ACC112 (cell line): ENCODE measurements around the gene NDUFC2.
"Not testable (repeated sequence)": the region's sequence is repeated elsewhere in the genome, so short reads cannot be mapped to it uniquely, and the experiment has no call there.

Experiments
- H2AFZ ChIP-seq: fragments of 200-600 bp; sonication (generic); one replicate; pipeline ENCODE4 v1.6.0; 2017; ENCODE audit warnings: antibody characterized with exemption, low read length; ENCODE audit not compliant: unreplicated experiment
- H3K27ac ChIP-seq: fragments of 200-600 bp; sonication (generic); 2 replicates; pipeline ENCODE4 v1.5.1; 2014; ENCODE audit warnings: low read depth, mild to moderate bottlenecking, antibody characterized with exemption, low read length, moderate library complexity
- H3K27me3 ChIP-seq: fragments of 200-600 bp; sonication (generic); 2 replicates; pipeline ENCODE4 v1.6.1; 2014; ENCODE audit warnings: mild to moderate bottlenecking, antibody characterized with exemption, low read length, moderate library complexity, mixed read lengths; ENCODE audit not compliant: insufficient read depth
- H3K36me3 ChIP-seq: fragments of 200-600 bp; sonication (generic); 2 replicates; pipeline ENCODE4 v1.6.1; 2016; ENCODE audit warnings: mild to moderate bottlenecking, antibody characterized with exemption, low read length, moderate library complexity, mixed read lengths; ENCODE audit not compliant: insufficient read depth
- H3K4me1 ChIP-seq: fragments of 200-600 bp; sonication (generic); one replicate; pipeline ENCODE4 v1.6.1; 2016; ENCODE audit warnings: low read length, mixed read lengths; ENCODE audit not compliant: insufficient read depth, unreplicated experiment, control insufficient read depth
- H3K4me3 ChIP-seq: fragments of 200-600 bp; sonication (generic); 2 replicates; pipeline ENCODE4 v1.5.1; 2014; ENCODE audit warnings: mild to moderate bottlenecking, low read depth, low read length
- H3K79me2 ChIP-seq: fragments of 200-600 bp; sonication (generic); one replicate; pipeline ENCODE4 v1.6.0; 2016; ENCODE audit warnings: low read length; ENCODE audit not compliant: control insufficient read depth, unreplicated experiment, insufficient read depth

The NDUFC2 gene

GRCh38 chr11:78030429-78031325 lies 49.0 kb downstream of the NDUFC2 start:
- peaks cover 9% of the 10 kb centered on the region for H3K4me1 ChIP-seq
- H3K79me2 ChIP-seq = no peaks in the 10 kb centered on the region
- no peak overlapping the region for H3K4me3 ChIP-seq
- H3K27ac ChIP-seq = no peak overlapping the region
- no peaks in the 10 kb centered on the region for H3K27me3 ChIP-seq
- peak overlapping the region; percentile 28 for H2AFZ ChIP-seq
- no peaks in the 10 kb centered on the region for H3K36me3 ChIP-seq

- H2AFZ ChIP-seq, H3K4me3 ChIP-seq, H3K27ac ChIP-seq, H3K27me3 ChIP-seq, H3K36me3 ChIP-seq, H3K79me2 ChIP-seq: not testable (repeated sequence)
- peaks cover 13% of the 10 kb centered on the region for H3K4me1 ChIP-seq
These were observed 51.2 kb downstream of the NDUFC2 start for GRCh38 chr11:78028423-78028822.

DNA sequence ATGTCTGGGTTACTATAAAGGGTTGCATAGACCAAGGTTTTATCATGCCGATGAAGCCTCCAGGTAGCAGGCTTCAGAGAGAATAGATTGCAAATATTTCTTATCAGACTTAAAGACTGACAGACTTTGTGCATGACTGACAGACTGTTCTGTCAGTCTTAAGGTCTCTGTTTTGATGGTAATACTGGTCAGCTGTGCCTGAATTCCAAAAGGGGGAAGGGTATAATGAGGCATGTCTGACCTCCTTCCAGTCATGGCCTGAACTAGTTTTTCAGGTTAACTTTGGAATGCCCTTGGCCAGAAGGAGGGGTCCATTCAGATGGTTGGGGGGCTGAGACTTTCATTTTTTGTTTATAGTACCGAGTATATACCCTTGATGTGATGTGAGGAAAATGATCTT lies 51.9 kb downstream of the NDUFC2 start:
- Histone ChIP-seq H3K4me3 (no peak overlapping the region), H3K79me2 (no peaks in the 10 kb centered on the region), H3K27ac (no peak overlapping the region), H3K36me3 (no peaks in the 10 kb centered on the region), H3K27me3 (no peaks in the 10 kb centered on the region), H2AFZ (no peak overlapping the region), H3K4me1 (peaks cover 14% of the 10 kb centered on the region)

- H3K4me3 ChIP-seq = no peak overlapping the region
- no peaks in the 10 kb centered on the region for H3K27me3 ChIP-seq
- H3K79me2 ChIP-seq = no peaks in the 10 kb centered on the region
- H3K36me3 ChIP-seq = no peaks in the 10 kb centered on the region
- H3K4me1 ChIP-seq = peaks cover 11% of the 10 kb centered on the region
- no peak overlapping the region for H3K27ac ChIP-seq
- no peak overlapping the region for H2AFZ ChIP-seq
These were observed 54.3 kb downstream of the NDUFC2 start for GRCh38 chr11:78025378-78025777.

GRCh38 chr11:78023426-78023825 lies 56.2 kb downstream of the NDUFC2 start:
- no peaks in the 10 kb centered on the region for H3K36me3 ChIP-seq
- peak overlapping the region; percentile 80 for H3K4me3 ChIP-seq
- no peaks in the 10 kb centered on the region for H3K79me2 ChIP-seq
- peaks cover 9% of the 10 kb centered on the region for H3K4me1 ChIP-seq
- H2AFZ ChIP-seq = peak overlapping the region; percentile 82
- H3K27ac ChIP-seq = no peak overlapping the region
- no peaks in the 10 kb centered on the region for H3K27me3 ChIP-seq

DNA sequence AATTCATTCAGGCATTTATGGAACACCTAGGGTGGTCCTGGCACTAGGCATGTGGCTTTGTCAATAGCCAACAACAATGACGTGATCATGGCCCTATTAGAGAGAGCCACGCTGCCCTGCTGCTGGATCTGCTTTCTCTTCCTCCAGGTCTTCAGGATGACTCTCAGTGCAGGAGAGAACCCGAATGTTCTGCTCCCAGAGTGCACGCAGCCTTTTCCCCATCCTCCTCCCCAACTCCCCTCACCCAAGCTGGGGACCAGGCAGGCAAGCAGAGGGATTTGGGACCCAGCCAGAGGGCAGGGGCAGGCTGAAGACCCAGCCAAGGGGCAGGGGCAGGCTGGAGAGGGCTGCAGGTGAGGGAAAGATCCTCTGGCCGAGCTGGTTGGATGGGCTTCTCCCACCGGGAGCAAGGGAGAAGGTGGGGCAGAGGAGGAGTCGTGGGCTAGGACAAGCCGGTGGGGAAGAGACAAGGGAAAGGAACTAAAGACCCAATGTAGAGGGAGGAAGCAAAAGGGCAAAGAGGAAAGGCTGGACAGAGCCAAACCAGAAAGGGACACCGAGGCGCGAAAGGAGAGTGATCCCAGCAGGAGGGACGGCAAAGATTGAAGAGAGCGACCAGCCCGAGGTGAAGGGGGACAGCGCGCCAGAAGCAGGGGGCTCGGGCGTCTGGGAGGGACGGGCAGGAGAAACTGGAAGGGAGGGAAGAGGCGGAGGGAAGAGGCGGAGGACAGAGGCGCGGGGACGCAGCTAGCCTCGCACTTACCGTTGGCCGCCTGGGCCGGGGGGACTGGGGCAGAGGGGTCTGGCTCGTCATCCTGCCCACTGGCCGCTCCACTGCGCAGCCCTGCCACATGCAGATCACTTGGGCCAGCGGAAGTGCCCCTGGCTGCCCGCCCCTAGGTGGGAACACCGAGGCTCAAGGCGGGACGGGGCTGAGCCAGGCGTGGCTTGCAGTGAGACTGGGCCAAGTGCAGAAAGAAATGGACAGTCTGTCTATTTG lies 57.0 kb downstream of the NDUFC2 start, which contains the start of gene KCTD14:
TSS of gene KCTD14 (minus strand) at position 880 of the 1,000 bp plus-strand sequence. CDS start at position 853, 27 bp downstream.
- H3K4me1 ChIP-seq = peaks cover 9% of the 10 kb centered on the region
- H3K36me3 ChIP-seq = no peaks in the 10 kb centered on the region
- H3K79me2 ChIP-seq = no peaks in the 10 kb centered on the region
- H3K27ac ChIP-seq = no peak within 1 kb of the TSS
- H3K4me3 ChIP-seq = peak within 1 kb of the TSS; percentile 80
- no peaks in the 10 kb centered on the region for H3K27me3 ChIP-seq
- peak within 1 kb of the TSS; percentile 82 for H2AFZ ChIP-seq

GRCh38 chr11:78021611-78022010 lies 58.1 kb downstream of the NDUFC2 start:
- H3K79me2 ChIP-seq = no peaks in the 10 kb centered on the region
- H3K4me3 ChIP-seq = no peak overlapping the region
- H3K27ac ChIP-seq = no peak overlapping the region
- no peak overlapping the region for H2AFZ ChIP-seq
- no peaks in the 10 kb centered on the region for H3K27me3 ChIP-seq
- H3K4me1 ChIP-seq = peaks cover 9% of the 10 kb centered on the region
- no peaks in the 10 kb centered on the region for H3K36me3 ChIP-seq

DNA sequence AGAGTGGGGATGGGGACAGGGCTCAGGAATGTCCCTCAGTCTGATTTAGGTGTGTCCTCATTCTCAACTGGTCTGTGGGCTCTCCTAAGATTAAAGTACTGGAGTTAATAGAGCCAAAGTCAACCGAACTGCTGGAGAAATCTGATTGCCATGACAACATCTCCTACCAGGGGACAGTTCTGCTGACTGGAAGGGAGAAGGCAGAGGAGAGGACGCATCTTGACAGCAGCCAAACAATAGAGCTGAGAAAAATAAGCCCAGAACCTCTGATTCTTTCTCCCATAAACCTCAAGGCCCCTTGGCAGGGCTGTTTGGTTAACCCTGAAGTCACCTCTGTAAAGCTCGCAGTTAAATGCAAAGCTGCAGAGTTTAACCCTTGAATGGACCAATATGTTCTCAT lies 59.4 kb downstream of the NDUFC2 start:
- no peak overlapping the region for H3K4me3 ChIP-seq
- no peak overlapping the region for H2AFZ ChIP-seq
- H3K27me3 ChIP-seq = no peaks in the 10 kb centered on the region
- H3K27ac ChIP-seq = no peak overlapping the region
- H3K79me2 ChIP-seq = no peaks in the 10 kb centered on the region
- peaks cover 4% of the 10 kb centered on the region; the same call in 1 of the 2 replicates for H3K36me3 ChIP-seq
- H3K4me1 ChIP-seq = peaks cover 9% of the 10 kb centered on the region

DNA sequence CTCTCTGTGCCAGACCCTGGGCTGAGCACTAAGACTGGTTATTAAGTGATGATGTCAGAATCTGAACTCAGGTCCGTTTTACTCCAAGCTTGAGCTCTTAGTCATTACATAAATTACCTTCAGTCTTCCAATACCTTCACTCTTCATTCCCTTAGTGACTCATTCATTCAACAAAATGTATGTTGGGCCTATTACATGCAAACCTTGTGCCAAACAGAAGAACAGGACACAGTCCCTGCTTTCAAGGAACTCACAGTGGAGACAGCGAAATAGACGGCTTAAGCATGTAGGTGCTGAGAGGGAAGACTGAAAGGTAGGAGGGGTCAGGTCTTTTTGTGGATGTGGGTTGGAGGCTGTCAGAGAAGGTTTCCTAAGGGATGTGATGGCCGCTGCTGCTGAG lies 59.9 kb downstream of the NDUFC2 start:
- Histone ChIP-seq H3K36me3 (peaks cover 4% of the 10 kb centered on the region; the same call in 1 of the 2 replicates), H2AFZ (no peak overlapping the region), H3K27me3 (no peaks in the 10 kb centered on the region), H3K4me3 (no peak overlapping the region), H3K79me2 (no peaks in the 10 kb centered on the region), H3K4me1 (peaks cover 9% of the 10 kb centered on the region), H3K27ac (no peak overlapping the region)
